Measurements from ENCODE around the gene PCBP2.

Gene PCBP2

DNA sequence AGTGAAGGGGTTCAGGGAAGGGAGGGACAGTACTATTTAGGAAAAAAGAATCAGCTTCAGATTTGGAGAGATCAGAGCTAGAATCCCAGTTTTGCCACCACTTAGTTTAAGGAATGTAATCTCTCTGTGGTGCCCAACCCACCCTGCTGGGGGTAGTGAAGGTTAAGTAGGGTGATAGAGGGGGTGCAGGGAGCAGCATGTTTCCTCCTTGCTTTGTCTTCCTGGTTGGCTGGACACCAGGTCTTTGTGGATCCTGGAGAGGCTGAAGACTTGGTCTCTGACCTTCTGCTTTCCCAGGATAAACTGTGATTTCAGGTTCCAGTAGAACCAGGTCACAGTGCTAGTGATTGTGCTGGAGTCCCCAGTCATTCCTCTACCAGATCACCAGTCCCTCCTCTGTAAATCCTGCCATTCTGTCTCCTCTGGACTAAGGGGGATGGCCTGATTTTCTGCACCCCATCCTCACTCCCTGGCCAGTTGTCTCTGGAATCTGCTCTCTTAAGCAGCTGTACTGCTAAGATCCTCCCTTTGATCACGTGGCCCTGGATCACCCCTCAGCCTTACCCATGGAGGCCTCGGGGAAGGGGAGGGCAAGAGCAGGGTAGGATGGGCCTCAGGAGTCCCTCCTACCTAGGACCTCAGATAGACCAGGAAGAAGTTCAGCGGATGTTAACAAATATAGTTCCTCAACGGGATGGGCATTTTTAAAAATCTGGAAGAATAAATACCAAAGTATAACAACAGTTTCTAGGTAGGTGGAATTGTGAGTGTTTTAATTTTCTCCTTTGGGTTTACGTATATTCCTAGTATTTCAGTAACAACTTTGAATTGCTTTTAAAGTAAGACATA is 44.2 kb downstream of the PCBP2 start:
- no peak for DNase-seq

DNA sequence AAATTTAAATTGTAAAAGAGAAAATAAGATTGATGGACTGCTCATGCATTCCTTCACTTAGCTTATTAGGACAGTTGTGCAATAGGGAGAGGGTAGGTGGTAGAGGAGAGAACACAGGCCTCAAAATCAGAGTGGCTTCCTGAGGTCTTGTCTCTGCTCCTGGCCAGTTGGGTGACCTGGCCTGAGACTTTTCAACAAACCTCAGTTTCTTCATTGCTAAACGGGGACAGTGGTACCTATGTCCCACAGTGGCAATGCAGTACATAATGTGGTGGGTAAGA is 44.8 kb downstream of the PCBP2 start:
- no peak for DNase-seq

DNA sequence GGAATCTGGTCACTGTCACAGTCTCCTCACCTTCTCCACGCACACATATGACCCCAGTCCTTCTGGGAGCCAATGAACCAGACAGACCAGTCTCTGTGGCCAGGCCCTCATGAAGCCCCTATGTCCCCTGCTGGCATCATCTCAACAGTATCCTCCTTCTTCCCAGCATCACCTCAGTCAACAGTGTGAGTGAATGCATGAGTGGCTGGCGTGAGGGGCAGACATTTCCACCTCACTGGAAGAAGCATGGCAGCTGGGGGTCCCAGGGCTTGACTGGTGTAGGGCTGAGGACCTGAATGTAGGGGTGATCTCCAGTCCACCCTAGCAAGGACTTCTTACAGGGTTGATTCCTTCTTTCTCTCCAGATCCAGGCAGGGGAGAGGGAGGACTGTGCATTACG is 45.6 kb downstream of the PCBP2 start:
- no peak for DNase-seq

DNA sequence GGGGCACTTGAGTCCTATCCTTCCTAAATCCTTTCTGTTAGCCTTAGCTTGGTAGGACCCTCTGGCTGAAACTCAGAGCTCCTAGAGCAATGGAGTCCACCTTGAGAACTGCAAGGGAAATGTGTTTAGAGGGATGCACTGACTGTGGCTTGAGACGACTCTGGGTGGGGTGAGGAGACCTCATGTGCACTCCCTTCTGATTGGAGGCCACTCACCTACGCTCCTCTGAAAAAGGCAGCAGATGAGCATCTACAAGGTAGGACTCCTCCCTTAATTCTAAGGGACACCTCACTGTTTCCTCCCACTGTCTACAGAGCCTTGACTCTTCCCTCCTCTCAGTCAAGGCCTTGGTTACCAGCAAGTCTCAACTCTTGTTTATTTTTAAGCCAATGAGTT is 46.3 kb downstream of the PCBP2 start:
- no peak for DNase-seq

DNA sequence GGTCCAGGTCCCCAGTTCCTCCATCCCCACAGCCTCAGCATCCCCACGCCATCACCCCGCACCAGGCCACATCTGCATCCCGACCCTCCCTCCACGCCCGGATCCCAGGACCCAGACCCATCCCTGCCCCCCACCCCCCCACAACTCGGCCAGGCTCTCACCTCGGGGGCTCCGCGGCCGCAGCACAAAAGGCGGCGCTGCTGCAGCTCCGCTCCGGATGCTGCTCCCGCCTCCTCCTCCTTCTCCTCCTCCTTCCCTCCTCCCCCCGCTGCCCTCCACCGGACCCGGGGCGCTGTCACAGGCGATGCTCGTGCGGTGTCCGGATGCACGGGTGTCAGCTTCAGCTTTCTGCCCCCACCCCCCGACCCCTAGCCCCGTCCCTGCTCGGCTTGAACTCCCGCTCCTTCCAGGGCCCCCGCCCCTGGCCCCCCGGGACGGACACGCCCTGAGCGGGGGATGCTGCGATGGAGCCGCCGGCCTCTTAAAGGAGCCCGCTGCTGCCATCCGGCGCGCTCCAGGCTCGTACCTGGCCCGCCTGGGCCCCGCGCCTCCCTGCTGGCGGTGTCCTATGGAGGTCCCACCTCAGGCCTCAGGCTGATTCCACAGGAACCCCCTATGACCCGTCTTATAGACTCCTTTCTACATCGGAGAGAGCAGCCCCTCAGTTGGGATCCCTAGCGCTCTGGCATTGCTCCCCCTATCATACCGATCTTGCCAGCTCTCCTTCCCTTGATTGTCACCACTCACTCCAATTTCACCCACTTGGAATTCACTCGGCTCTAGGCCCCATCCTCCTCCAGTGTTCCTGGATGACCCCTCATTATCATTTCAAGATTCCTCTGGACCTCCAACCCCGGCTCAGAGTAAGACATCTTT is 47.6 kb downstream of the PCBP2 start, which contains the start of gene MAP3K12:
Gene MAP3K12 (minus strand): TSS at position 193 of the 876 bp plus-strand sequence. CDS start 12,067 bp downstream, outside the sequence.
- DNase-seq, result peak; percentile 44

DNA sequence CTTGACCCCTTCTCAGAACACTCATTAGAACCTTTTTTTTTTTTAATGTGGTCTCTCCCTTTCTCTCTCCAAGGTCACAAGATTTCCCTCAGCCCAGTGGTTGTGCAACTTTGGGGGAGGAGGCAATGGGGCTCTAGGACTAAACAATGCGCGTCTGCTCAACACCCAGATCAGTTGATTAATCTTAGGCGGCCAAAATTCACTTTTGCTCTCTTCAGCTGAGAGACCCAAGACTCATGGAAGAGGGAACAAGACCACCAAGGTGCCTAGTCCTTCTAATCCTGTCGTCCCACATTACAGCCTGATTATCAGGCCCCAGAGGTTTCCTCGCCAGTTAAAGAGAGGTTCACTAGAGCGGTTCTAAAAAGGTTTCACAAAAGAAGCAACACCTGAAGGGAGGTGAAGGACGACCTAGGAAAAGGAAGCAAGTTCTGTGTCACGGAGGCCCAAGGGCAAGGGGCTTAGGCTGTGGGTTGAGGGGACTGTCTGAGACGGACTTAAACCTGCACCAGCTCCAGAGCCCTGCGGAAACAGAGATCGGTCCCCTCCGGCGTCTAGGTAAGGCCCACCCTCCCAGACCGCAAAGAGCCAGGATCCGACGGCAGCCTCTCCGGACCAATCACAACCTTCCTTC is 48.4 kb downstream of the PCBP2 start:
- no peak for DNase-seq

DNA sequence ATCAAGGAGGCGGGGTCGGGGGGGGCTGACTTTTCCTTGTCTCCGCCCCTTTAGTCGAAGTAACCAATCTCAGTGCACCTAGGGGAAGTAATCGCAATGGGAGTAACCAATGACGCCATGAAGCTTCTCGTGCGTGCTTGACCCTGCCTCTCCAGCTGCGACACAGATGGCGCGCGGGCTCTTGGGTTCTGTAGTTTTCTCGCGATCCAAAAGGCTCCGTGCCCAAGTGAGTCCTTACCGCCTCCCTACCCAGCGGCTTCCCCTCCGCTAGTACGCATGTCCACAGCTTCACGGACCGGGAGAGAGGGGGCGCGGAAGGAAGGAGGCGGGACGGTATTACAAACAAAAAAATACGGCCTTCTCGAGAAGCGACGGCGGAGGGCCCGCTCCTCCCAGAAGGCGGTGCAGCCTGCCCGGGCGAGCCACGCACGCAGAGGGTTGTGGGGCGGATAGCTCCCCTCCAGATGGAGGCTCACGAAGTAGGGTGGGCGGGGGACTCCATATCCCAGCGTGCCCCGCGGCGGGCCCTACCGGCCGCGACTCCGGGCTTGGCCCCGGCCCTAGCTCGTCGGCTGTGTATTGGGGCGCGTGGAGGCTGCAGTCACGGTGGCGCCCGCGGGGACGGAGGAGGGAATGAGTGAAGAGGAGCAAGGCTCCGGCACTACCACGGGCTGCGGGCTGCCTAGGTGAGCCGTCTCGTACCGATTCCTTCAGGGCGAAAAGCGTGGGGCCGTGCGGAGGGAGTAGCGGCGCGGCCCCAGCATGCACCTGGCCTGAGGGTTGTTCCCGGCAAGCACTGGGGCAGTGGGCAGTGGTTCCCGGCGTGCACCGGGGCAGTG is 49.1 kb downstream of the PCBP2 start, which contains the start of gene TARBP2:
Gene TARBP2 (plus strand): TSS at position 508 of the 839 bp plus-strand sequence. CDS start 126 bp downstream, at position 634.
- peak; percentile 93 for DNase-seq

DNA sequence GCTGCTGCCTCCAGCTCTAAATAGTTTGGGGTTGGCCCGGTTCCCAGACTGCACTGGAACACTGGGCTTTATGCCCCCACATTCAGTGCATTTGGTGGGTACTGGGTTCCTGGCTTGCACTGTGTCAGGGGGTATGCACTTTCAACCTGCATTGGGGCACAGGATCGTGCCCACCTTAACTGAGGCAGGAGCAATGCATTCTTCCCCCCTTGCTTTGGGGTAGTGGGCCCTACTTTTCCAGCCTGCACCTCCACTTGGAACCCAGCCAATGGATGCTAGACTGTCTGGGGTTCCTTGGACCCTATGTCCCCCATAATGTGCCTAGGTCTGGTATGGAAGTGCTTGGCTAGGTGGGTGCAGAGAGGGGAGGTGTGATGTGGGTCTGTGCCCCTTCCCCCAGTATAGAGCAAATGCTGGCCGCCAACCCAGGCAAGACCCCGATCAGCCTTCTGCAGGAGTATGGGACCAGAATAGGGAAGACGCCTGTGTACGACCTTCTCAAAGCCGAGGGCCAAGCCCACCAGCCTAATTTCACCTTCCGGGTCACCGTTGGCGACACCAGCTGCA is 49.8 kb downstream of the PCBP2 start:
- DNase-seq, result no peak

DNA sequence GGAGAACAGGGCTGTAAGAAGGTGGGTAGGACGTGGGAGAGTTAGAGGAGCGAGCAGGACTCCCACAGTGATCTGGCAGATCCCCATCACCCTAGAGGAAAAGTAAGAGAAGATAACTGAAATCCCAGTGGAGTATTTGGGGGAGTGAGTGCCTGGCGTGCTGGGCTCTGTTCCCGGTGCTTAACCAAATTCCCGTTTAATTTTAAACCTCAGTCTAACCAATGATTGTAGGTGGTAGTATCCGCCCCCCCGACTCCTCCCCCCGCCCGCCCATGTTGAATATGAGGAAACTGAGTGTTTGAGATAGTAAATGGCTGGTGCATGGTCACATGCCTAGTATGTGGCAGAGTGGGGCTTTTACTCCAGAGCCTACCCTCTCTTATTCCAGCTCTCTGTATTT is 50.4 kb downstream of the PCBP2 start:
- DNase-seq, result no peak

DNA sequence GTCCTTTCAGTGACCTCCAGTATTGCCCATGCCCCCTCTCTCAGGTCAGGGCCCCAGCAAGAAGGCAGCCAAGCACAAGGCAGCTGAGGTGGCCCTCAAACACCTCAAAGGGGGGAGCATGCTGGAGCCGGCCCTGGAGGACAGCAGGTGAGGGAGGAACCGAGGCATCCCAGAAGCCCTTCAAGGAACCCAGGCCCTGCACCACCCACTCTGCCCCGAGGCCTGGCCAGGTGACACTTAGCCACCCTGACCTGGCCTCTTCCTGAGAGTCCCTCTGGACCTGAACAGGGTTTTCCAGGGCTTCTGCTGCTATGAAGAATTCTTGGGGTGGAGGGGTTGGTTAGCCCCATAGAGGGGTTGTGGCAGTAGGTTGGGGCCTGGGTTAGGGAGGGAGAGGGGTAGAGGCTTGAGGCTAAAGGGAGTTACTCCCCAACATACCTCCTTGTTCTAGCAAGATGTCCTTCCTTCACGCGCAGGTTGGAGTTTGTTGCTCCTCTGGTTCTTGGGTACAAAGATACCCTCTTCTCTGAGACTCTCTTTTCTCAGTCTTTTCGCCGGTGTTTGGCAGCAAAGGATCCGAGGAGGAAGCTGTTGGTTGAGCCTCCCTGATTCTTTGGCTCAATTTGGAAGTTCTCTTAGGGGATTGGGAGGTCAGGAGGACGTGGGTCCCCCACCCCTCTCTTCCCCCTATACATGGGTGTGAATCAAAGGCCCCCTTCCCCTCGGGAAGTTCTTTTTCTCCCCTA is 51.3 kb downstream of the PCBP2 start:
- no peak for DNase-seq

DNA sequence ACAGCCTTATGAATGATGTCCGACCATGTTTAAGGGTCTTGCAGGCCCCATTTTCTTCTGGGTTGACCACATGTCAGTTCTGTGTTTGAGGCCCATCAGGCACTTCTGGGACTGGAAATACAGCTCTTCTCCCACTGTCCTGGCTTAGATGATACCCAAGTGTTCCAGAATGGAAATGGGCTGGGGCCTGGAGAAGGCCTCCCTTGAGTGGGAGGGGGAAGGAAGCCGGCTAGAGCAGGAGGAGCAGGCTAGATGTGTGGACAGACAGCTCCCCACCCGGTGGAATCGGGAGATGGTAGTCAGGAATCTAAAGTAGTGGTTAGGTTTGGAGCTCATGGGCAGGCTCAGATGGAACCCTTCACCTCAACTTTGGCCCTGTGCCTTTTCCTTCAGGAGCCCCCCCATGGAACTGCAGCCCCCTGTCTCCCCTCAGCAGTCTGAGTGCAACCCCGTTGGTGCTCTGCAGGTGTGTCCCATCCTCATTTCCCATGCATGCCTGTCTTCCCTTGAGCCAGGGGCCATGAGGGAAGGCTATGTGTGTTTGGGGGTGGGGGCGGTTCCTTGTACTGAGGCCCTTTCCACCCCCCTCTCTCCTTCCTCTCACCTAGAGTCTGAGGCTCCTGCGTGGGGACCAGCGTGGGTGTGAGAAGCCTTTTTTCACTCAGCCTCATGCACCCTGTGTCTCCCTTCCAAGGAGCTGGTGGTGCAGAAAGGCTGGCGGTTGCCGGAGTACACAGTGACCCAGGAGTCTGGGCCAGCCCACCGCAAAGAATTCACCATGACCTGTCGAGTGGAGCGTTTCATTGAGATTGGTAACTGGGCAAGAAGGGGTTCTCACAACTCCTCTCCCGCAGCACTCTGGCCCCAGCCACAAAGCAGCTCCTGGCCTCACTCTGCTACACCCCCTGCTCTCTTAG is 52.4 kb downstream of the PCBP2 start:
- DNase-seq, result no peak

DNA sequence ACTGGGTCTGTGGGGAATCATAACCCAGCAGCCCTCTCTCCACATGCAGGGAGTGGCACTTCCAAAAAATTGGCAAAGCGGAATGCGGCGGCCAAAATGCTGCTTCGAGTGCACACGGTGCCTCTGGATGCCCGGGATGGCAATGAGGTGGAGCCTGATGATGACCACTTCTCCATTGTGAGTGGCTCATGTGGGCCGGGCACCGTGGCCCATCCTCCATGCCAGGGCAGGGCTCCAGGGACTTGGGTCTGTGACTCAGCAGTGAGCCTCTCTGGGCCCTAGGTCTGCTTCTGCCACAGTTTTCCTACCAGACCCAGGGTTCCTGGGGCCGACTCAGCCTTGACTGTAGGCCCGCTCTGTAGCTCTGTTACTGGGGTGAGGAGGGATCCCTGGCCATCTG is 53.2 kb downstream of the PCBP2 start:
- no peak for DNase-seq

DNA sequence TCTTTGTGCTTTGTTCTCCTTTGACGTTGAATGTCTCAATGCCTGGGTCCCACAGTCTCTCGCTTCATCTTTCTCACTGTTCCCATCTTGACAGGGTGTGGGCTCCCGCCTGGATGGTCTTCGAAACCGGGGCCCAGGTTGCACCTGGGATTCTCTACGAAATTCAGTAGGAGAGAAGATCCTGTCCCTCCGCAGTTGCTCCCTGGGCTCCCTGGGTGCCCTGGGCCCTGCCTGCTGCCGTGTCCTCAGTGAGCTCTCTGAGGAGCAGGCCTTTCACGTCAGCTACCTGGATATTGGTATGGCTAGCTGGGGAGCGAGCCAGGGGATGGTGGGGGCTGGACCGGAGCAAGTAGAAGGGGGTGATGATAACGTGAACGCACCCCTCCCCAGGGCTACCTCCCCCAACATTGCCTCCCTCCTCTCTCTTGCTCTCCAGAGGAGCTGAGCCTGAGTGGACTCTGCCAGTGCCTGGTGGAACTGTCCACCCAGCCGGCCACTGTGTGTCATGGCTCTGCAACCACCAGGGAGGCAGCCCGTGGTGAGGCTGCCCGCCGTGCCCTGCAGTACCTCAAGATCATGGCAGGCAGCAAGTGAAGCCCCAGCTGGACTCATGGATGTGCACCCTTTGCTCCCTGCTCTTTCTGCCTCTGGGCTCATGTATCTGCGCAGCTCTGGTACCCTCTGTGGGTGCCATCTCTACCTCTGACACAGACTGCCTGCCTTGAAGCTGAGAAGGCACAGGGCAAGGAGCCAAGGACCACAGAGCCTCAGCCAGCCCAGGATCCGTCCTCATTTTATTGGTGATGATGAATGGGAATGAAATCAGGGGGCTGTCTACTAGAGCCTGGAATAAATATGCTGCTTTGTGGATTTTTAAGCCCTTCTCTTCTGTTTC is 53.9 kb downstream of the PCBP2 start:
- DNase-seq, result no peak

DNA sequence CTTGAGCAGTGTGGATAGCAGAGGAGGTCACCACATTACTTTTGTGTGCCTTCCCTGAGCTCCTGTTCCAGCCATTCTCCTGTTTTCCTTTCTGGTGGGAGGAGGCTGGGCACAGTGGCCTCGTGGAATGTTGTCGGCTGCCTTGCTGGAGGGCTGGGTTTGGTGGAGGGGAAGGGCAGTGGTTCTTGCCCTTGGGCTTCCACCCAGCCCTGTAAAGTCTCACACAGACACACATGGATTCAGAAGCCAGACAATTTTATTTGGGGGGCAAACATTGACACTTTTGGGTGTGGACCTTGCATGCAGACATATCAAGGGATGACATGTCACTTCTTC is 54.5 kb downstream of the PCBP2 start:
- DNase-seq, result no peak

DNA sequence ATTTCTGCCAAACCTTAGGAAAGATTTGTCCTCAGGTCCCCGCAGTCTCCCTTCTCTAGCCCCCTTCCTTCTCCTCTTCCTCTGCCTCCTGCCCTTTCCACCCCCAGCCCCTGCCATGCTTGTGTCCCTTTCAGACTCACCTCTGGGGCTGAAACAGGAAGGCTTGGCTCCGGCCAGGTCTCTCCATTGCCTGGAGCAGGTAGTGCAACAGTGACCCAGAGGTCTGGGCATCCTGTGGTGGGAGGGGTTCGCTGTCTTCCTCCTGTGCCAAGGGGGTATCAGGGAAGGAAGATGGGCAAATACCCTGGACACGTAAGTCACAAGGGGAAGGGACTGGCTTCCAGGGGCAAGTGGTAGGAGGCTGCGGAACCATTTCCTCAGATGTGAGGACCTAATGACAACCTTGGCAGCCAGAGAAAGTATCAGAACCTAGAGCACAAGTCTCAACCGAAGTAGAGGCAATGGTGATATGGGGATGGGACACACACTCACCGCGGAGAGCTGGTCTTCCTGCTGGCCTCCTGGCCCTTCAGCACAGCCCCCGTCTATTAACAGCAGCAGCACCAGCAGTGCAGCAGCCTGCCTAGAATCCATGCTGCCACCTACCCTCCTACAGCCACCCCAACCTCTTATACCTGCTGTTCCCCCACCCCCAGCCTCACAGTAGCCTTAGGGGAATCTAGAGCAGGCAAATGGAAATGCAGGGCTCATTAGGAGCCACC is 55.1 kb downstream of the PCBP2 start, which contains the start of gene NPFF:
Gene NPFF (minus strand): TSS at position 604 of the 722 bp plus-strand sequence. CDS start 10 bp downstream, at position 594.
- DNase-seq, result no peak

DNA sequence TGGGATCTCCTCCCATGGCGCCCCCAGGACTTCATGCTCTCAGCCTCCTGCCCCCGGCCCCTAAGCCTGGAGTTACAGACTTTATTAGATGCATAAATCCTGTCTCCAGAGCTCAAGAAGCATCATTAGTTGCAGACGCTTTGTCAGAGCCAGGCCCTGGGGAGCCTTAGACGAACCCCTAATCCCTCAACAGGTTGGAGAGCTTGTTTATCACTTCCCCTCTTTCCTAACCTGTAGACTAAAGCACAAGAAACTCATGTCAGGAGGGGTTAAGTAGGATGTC is 55.6 kb downstream of the PCBP2 start:
- DNase-seq, result no peak

DNA sequence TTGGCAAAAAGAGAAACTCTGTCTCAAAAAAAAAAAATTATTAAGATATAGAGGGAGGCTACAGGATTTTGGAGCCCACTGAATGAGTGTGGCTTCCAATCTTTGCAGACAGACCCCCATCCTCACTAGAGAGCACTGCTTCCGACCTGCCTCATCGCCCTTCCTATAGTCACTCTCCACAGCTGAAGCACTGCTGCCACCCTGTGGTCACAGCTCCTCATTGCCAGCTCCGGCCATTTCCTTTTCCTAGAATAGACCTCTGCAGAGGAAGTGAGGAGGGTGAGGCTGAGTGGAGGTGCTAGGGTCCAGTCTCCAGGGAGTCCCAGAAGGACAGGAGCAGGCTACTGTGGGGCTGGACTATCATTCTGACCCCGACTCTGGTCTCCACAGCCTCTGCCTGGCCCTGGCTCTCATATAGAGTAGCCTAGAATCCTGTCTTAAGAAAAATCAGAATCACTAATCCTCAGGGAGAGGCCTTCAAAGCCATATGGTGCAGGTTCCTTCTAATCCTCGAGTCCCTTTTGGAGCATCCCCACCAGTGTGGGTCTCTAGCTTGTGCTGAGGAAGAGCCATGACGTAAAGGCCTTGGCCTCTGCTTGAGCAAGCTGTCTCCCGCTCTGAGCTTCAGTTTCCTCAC is 56.8 kb downstream of the PCBP2 start:
- peak; percentile 81 for DNase-seq

DNA sequence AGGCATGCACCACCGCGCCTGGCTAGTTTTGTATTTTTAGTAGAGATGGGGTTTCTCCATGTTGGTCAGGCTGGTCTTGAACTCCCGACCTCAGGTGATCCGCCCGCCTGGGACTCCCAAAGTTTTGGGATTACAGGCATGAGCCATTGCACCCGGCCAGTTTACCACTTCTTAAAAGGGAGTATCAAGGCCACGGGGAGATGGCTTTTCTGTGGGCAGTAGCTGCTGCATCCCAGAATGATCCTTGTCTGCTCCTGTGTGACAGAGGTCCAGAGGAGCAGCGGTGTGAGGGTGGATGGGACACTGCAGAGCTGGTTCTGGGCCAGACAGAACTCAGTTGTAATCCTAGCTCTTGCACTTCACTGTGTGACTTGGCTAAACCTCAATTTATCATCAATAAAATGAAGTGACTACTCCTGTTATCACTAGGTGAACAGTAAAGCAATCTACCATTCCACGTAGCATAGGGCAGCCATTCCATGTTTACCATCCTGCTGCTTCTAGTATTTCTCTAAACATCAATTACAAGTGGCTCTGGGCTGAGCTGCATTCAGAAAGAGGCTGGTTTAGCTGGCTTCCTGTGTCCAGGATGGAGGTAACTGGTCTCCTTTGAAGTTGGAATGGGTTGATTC is 58.4 kb downstream of the PCBP2 start:
- DNase-seq, result no peak

All from activated CD4-positive, alpha-beta T cell treated with anti-CD3 and anti-CD28 coated beads, Interleukin-2, amount 50 U/mL, for 1 hour (primary cell).